HG02852 (cell line): ENCODE measurements around the gene KCNMA1.
"Not testable (repeated sequence)": the region's sequence is repeated elsewhere in the genome, so short reads cannot be mapped to it uniquely, and the experiment has no call there.

Source experiments
- ATAC-seq: cut with Tn5 transposase; IDR thresholded peaks from one replicate; pipeline ENCODE4 v1.9.1; 2021; ENCODE audit warnings: mild to moderate bottlenecking, moderate library complexity; ENCODE audit not compliant: unreplicated experiment

Gene KCNMA1

GRCh38 chr10:77539147-77539935, 98.3 kb downstream of the KCNMA1 start:
- no peak for ATAC-seq

- no peak for ATAC-seq
Measured at GRCh38 chr10:77537720-77538373, 99.8 kb downstream of the KCNMA1 start.

- ATAC-seq = no peak
Measured at GRCh38 chr10:77537071-77537470, 100.5 kb downstream of the KCNMA1 start.

GRCh38 chr10:77533887-77534278, 103.7 kb downstream of the KCNMA1 start:
- ATAC-seq = no peak

- no peak for ATAC-seq
Measured at GRCh38 chr10:77533146-77533886, 104.3 kb downstream of the KCNMA1 start.

GRCh38 chr10:77532068-77532467, 105.5 kb downstream of the KCNMA1 start:
- no peak for ATAC-seq

- no peak for ATAC-seq
Measured at GRCh38 chr10:77531441-77532001, 106.1 kb downstream of the KCNMA1 start.

- ATAC-seq = no peak
Measured at GRCh38 chr10:77530011-77530410, 107.6 kb downstream of the KCNMA1 start.

- ATAC-seq = no peak
Measured at GRCh38 chr10:77529050-77529576, 108.5 kb downstream of the KCNMA1 start.

- ATAC-seq = no peak
Measured at GRCh38 chr10:77527839-77528238, 109.8 kb downstream of the KCNMA1 start.

GRCh38 chr10:77526868-77527617, 110.6 kb downstream of the KCNMA1 start:
- no peak for ATAC-seq

GRCh38 chr10:77524281-77524711, 113.3 kb downstream of the KCNMA1 start:
- ATAC-seq = no peak

- ATAC-seq = no peak
Measured at GRCh38 chr10:77522268-77522809, 115.3 kb downstream of the KCNMA1 start.

- no peak for ATAC-seq
Measured at GRCh38 chr10:77520995-77521394, 116.6 kb downstream of the KCNMA1 start.

GRCh38 chr10:77520290-77520689, 117.3 kb downstream of the KCNMA1 start:
- no peak for ATAC-seq

- not testable (repeated sequence) for ATAC-seq
Measured at GRCh38 chr10:77519791-77520190, 117.8 kb downstream of the KCNMA1 start.

- no peak for ATAC-seq
Measured at GRCh38 chr10:77518910-77519274, 118.7 kb downstream of the KCNMA1 start.

- no peak for ATAC-seq
Measured at GRCh38 chr10:77518241-77518909, 119.2 kb downstream of the KCNMA1 start.

- no peak for ATAC-seq
Measured at GRCh38 chr10:77516575-77516974, 121.0 kb downstream of the KCNMA1 start.

GRCh38 chr10:77514870-77515269, 122.7 kb downstream of the KCNMA1 start:
- ATAC-seq = no peak
